Embryonic facial prominence (tissue), 1 donor: Measurements from ENCODE around the gene RAP1GDS1.

Experiments used
- DNase-seq: peaks from one replicate; pipeline ENCODE4 v3.0.0-alpha.2; 2016; ENCODE audit errors: extremely low spot score

Gene RAP1GDS1

GRCh38 chr4:98482503-98482846 is 221.3 kb downstream of the RAP1GDS1 start:
- DNase-seq = no peak

- DNase-seq = no peak
These were observed 221.9 kb downstream of the RAP1GDS1 start for GRCh38 chr4:98482847-98483806.

DNA sequence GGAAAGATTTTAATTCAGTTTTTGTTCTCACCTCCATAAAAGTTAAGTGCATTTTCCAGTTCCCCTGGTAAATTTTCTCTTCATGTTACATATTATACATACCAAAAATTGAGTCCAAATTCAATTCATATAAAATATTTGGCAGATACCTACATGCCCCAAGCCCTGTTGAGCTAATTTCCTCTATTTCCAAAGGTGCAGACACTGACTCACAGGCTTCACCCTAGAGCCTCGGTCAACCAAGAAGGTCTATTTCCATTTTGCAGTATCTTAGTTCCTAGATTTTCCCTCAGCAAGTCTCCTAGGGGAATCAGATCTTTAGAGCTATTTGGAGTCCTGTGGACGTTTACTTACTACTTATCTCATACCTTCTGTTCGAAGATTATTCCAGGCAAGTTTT is 222.8 kb downstream of the RAP1GDS1 start:
- no peak for DNase-seq

GRCh38 chr4:98485816-98486345 is 224.7 kb downstream of the RAP1GDS1 start:
- DNase-seq = no peak

DNA sequence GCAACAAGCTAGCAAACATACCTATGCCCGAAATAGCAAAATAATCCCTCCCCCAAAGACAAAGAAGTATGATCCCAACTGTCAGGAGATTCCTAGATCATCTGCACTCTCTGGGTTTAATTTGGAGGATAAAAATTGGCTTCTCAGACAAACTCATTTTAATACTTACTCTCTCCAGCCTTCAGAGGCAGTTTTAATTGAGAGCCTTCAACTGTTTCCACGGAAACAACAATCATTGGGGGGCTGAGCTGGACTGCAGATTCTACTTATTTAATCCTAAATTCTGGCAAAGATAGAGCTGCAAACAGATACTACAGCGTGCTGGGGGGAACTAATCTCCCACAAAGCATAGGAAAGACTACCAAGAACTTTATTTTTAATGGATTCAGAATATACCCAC is 229.1 kb downstream of the RAP1GDS1 start:
- no peak for DNase-seq

DNA sequence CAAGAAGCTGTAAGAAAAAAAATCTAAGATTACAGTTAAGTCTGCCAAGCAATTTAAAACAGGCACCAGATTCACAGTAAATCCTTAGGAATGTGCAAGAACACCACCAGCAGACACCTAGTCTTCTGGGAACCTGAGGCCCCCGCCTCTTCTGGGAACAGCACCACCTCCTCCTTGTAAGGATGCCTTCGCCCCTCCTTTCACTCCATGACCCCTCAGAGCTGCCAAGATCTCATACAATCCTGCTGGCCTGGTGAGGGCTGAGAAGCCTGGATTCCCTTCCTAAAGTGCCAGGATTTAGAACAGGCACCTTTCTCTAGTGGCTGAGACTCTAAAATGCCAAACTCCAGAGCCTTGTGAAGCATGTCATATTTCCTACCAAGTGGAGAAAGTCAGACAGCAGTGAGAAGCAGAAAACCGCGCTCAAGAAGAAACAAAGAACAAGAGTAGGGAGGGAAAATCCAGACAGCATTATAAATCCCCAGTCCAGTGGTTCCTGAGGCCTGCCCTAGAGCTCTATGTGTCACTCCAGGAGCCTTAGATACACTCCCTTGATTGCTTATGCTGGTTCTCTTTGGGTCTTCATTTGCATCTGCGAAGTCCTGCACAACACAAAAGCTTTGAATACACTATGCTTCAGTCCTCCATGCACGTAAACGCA is 230.8 kb downstream of the RAP1GDS1 start:
- DNase-seq = no peak

- no peak for DNase-seq
These were observed 232.1 kb downstream of the RAP1GDS1 start for GRCh38 chr4:98493296-98493695.
